LoVo (cell line): Measurements from ENCODE around the gene FBF1.

Source experiments
- DNase-seq: peaks from one replicate; pipeline ENCODE4 v3.0.0-alpha.2; 2016; ENCODE audit warnings: low spot score

Gene FBF1

GRCh38 chr17:75950421-75950820 is 9.6 kb upstream of the FBF1 start:
- no peak for DNase-seq

GRCh38 chr17:75945211-75945610 is 4.4 kb upstream of the FBF1 start:
- no peak for DNase-seq

- no peak for DNase-seq
These were observed 2.6 kb upstream of the FBF1 start for GRCh38 chr17:75943491-75943890.

- DNase-seq, result no peak
These were observed 1.6 kb upstream of the FBF1 start for GRCh38 chr17:75942473-75942872.

- DNase-seq, result no peak
These were observed 589 bp upstream of the FBF1 start for GRCh38 chr17:75941442-75941819.

- DNase-seq, result no peak
These were observed 3.2 kb downstream of the FBF1 start for GRCh38 chr17:75937652-75938051.

GRCh38 chr17:75933808-75934207 is 7.0 kb downstream of the FBF1 start:
- DNase-seq, result no peak

- DNase-seq, result no peak
These were observed 8.0 kb downstream of the FBF1 start for GRCh38 chr17:75932852-75933251.

GRCh38 chr17:75931062-75931461 is 9.8 kb downstream of the FBF1 start:
- no peak for DNase-seq

GRCh38 chr17:75927286-75927922 is 13.4 kb downstream of the FBF1 start:
- no peak for DNase-seq

- no peak for DNase-seq
These were observed 14.4 kb downstream of the FBF1 start for GRCh38 chr17:75926456-75926855.

GRCh38 chr17:75925912-75926311 is 14.9 kb downstream of the FBF1 start:
- DNase-seq, result no peak

- no peak for DNase-seq
These were observed 15.7 kb downstream of the FBF1 start for GRCh38 chr17:75925103-75925502.

- no peak for DNase-seq
These were observed 17.6 kb downstream of the FBF1 start for GRCh38 chr17:75922963-75923874.

GRCh38 chr17:75922173-75922961 is 18.5 kb downstream of the FBF1 start:
- DNase-seq, result no peak

- DNase-seq, result no peak
These were observed 19.2 kb downstream of the FBF1 start for GRCh38 chr17:75921596-75921995.

- no peak for DNase-seq
These were observed 20.7 kb downstream of the FBF1 start for GRCh38 chr17:75920045-75920560.

GRCh38 chr17:75919611-75920010 is 21.2 kb downstream of the FBF1 start:
- no peak for DNase-seq

GRCh38 chr17:75917917-75918445 is 22.9 kb downstream of the FBF1 start:
- no peak for DNase-seq

- DNase-seq, result no peak
These were observed 23.5 kb downstream of the FBF1 start for GRCh38 chr17:75917141-75917916.

GRCh38 chr17:75915268-75915667 is 25.6 kb downstream of the FBF1 start:
- DNase-seq, result no peak
